Measurements from ENCODE around the gene BNIP3.

DNA sequence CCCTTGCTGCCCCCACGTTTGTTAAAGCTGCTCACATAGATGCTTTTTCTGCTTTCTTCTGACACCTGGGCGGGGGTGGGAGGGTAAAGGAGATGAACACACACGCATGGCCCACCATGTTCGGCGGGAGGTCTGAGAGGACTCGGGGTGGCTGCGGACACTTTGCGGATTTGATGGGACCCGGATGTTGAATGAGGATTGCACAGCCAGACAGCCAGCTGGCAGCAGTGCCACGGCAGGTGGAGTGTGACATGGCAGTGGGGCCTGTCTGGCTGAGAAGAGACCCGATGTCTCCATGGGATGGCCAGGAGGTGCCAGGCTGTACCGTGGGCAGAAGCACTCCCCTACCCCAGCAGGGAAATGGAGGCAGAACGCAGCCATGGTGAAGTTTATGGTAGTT lies 49.7 kb downstream of the BNIP3 start:
- TF ChIP-seq, protein P1, sequence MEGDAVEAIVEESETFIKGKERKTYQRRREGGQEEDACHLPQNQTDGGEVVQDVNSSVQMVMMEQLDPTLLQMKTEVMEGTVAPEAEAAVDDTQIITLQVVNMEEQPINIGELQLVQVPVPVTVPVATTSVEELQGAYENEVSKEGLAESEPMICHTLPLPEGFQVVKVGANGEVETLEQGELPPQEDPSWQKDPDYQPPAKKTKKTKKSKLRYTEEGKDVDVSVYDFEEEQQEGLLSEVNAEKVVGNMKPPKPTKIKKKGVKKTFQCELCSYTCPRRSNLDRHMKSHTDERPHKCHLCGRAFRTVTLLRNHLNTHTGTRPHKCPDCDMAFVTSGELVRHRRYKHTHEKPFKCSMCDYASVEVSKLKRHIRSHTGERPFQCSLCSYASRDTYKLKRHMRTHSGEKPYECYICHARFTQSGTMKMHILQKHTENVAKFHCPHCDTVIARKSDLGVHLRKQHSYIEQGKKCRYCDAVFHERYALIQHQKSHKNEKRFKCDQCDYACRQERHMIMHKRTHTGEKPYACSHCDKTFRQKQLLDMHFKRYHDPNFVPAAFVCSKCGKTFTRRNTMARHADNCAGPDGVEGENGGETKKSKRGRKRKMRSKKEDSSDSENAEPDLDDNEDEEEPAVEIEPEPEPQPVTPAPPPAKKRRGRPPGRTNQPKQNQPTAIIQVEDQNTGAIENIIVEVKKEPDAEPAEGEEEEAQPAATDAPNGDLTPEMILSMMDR (IDR thresholded peaks at IDR 0.05), result no peak
- no peak for TF ChIP-seq POLR2A (IDR thresholded peaks at IDR 0.05)

All from uterus (tissue), 2 donors.